ENCODE measurements around the gene CDC42EP3. TPM values are rescaled to one million over a fixed set of nuclear protein-coding genes. Genes with fewer than 3 reads are reported as not detected.

CDC42EP3 gene
- polyA plus RNA-seq, 3 donors from 2014 or later = 80.7 to 170 (median 81.3) TPM

DNA sequence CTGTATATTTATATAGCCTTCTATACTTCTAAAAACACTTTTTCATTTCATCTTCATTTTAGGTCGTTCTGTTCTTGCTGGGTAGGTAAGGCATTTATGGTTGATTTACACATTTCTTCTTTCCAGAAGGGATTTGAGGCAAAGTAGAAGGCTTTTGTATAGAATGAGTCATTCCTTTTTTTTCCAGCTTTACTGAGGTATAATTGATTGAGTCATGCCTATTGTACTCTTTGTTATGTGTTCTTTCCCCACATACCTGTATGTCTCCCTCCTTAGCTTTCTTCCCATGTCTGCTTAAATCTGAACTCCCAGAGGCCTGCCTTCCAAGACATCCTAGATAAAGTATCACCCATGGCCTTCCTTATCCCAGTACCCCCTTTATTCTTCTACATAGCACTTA is 4.8 kb upstream of the CDC42EP3 start:
- Mint-ChIP-seq H3K4me3 (no peak overlapping the region), H3K27me3 (ENCODE audit: low read depth in 3 of 3) (peaks cover 3 to 7% (median 5%) of the 10 kb centered on the region in 3 donors), H3K27ac (no peak overlapping the region), H3K36me3 (peaks cover 0 to 4% (median 2%) of the 10 kb centered on the region in 3 donors), H3K9me3 (no peaks in the 10 kb centered on the region), H3K4me1 (peaks cover 4 to 25% of the 10 kb centered on the region in 2 donors)
- no peak for DNase-seq

DNA sequence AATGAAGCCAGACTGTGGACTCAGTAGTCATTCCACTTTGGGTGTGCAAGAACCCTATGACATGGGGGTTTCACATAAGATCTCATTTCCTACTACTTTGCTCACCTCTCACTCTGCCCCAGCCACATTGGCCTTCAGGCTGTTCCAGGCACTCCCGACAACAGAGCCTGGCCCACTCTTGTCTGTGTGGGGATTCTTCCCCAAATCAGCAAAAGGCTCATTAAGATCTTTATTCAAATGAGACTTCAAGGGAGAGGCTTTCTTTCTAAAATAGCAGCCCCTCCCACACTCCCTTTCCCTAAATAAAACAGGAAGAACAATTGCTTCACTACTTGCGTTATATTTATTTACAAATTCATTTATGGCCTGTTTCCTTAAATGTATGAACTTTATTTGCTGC is 3.5 kb upstream of the CDC42EP3 start:
- H3K4me1 Mint-ChIP-seq = peaks cover 13 to 32% of the 10 kb centered on the region in 2 donors
- no peaks in the 10 kb centered on the region for H3K9me3 Mint-ChIP-seq
- H3K27me3 Mint-ChIP-seq (ENCODE audit: low read depth in 3 of 3) = peaks cover 9 to 16% (median 13%) of the 10 kb centered on the region in 3 donors
- DNase-seq = no peak
- no peaks in the 10 kb centered on the region for H3K36me3 Mint-ChIP-seq
- no peak overlapping the region for H3K4me3 Mint-ChIP-seq
- peak overlapping the region in 5 of 6 donors; percentile 51 to 79 (median 71) for H3K27ac Mint-ChIP-seq

DNA sequence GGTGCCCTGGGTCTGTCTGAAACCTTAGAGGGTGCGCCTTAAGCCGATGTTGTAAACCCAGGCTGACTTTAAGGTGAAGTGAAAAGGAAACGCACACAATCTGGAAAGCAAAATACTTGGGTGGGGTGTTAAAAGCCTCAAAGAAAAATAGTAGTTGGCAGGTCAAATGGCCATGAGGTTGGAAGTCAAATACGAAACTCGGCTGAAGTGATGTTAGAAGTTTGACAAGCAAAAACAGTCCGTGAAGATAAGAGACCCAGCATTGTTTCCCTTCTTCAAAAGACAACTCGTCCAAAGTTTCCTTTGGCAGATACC is 1.4 kb upstream of the CDC42EP3 start:
- H3K27me3 Mint-ChIP-seq (ENCODE audit: low read depth in 3 of 3) = peaks cover 9 to 16% (median 13%) of the 10 kb centered on the region in 3 donors
- H3K4me3 Mint-ChIP-seq = peak overlapping the region; percentile 83 to 92 (median 90)
- H3K4me1 Mint-ChIP-seq = peaks cover 35 to 54% of the 10 kb centered on the region in 2 donors
- H3K9me3 Mint-ChIP-seq = no peaks in the 10 kb centered on the region
- H3K27ac Mint-ChIP-seq = peak overlapping the region; percentile 86 to 95 (median 92)
- no peaks in the 10 kb centered on the region for H3K36me3 Mint-ChIP-seq
- no peak for DNase-seq

DNA sequence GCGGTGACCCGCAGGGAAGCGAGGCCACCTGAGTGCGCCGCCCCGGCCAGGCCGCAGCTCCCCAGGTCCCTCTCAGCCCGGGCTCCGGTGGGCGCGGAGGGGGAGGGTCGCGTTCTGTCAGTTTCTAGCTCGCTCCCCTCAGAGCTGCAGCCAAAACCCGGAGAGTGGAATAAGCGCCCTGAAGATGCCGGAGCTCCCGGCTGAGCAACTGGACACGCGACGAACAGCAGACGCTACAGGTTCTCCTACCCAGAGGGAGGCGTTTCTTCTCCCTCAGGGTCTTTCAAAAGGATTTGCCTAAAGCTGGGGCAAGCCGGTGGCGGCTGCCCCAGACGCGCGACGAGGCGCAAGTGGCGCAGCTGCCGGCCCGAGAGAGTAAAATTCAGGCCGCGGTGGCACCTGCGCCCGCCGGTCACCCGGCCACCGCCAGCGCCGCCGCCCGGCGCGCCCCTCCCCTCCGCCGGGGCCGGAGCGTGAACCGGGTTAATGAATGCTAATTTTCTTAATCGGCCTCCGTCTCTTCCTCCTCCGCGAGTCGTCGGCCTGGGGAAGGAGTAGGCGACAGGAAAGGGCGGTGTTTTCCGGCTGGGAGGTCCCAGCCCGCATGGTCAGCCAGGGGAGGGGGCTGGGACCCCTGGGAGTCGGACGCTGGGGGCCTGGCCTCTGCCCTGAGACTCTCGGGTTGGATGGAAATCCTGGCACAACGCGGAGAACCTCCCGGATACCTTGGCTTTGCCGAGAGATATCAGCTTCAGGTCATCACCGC is 845 bp upstream of the CDC42EP3 start:
- Mint-ChIP-seq H3K27me3 (ENCODE audit: low read depth in 3 of 3) (peaks cover 9 to 16% (median 13%) of the 10 kb centered on the region in 3 donors), H3K27ac (peak overlapping the region; percentile 88 to 95 (median 92)), H3K4me1 (peaks cover 39 to 59% of the 10 kb centered on the region in 2 donors), H3K36me3 (no peaks in the 10 kb centered on the region), H3K9me3 (no peaks in the 10 kb centered on the region), H3K4me3 (peak overlapping the region; percentile 87 to 92 (median 90))
- peak; percentile 73 to 76 (median 75) for DNase-seq

DNA sequence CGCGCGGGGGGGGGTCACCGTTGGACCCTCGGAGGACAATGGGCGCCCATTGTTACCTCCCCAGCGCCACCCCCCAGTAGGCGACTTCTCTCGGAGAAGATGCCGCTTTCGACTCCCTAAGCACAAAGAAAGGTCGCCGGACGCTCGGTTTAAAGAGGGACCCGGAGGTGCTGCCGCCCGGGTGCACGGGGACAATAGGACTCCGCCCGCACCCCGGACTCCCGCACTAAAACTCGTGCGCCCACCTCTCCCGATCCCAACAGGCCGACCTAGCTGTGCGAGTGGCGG is 318 bp upstream of the CDC42EP3 start:
- peak overlapping the region; percentile 76 to 94 (median 88) for H3K27ac Mint-ChIP-seq
- H3K9me3 Mint-ChIP-seq = no peaks in the 10 kb centered on the region
- peaks cover 9 to 16% (median 13%) of the 10 kb centered on the region in 3 donors for H3K27me3 Mint-ChIP-seq (ENCODE audit: low read depth in 3 of 3)
- peaks cover 44 to 64% of the 10 kb centered on the region in 2 donors for H3K4me1 Mint-ChIP-seq
- DNase-seq = no peak
- peak overlapping the region; percentile 87 to 92 (median 90) for H3K4me3 Mint-ChIP-seq
- H3K36me3 Mint-ChIP-seq = peaks cover 0 to 2% (median 0%) of the 10 kb centered on the region in 3 donors

DNA sequence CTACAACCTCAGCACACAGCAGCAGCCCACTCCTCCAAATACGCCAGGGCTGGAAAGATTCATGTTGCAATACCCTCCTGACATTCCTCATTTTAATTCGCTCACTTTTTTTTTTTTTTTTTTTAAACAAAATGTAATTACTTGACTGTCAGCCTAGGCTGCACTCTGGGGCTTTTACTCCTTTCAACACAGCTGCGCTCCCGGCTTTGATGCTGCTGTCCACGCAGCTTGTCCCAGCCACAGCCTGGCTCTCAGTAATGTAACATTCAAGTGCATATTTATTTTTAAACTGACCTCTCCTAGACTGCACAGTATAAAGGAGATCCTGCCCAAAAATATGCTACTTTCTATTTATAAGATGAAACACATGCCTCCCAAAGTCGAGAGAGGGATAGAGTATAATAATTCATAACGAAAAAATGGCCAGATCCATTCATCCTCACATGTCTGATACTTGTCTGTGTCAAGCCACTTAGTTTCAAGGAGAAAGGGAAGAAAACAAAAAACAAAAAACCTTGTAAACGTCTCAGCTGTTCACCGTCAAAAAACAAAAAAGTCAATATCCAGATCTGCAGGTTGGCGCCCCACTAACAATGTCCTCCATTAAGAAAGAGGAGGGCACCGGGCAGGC is 949 bp downstream of the CDC42EP3 start:
- no peaks in the 10 kb centered on the region for H3K9me3 Mint-ChIP-seq
- H3K4me1 Mint-ChIP-seq = peaks cover 56 to 77% of the 10 kb centered on the region in 2 donors
- no peak for DNase-seq
- peaks cover 10 to 16% (median 13%) of the 10 kb centered on the region in 3 donors for H3K27me3 Mint-ChIP-seq (ENCODE audit: low read depth in 3 of 3)
- peak overlapping the region; percentile 73 to 93 (median 90) for H3K27ac Mint-ChIP-seq
- H3K4me3 Mint-ChIP-seq = peak overlapping the region; percentile 87 to 95 (median 94)
- H3K36me3 Mint-ChIP-seq = peaks cover 0 to 9% (median 5%) of the 10 kb centered on the region in 3 donors

DNA sequence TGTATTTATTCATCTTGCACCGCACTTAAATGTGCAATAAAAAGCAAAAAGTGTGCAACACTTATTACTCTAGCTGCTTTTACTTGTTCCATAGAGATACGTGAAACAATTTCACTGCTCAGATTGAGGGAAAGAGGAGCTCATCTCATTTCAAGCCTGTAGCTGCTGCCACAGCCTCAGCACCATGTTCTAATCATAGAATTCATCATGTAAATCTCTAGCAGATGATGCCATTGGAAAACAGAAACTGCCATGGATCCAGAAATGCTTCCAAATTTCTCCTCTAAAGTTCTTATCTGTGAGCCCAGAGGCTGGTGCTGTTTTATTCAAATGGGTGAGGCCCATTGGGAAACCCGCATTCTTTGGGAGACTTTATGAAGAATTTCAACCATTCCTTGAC is 2.0 kb downstream of the CDC42EP3 start:
- Mint-ChIP-seq H3K27ac (peak overlapping the region; percentile 73 to 93 (median 90)), H3K9me3 (no peaks in the 10 kb centered on the region), H3K36me3 (peaks cover 0 to 12% (median 6%) of the 10 kb centered on the region in 3 donors), H3K4me3 (peak overlapping the region; percentile 87 to 95 (median 94)), H3K27me3 (ENCODE audit: low read depth in 3 of 3) (peaks cover 10 to 14% (median 13%) of the 10 kb centered on the region in 3 donors), H3K4me1 (peaks cover 66 to 86% of the 10 kb centered on the region in 2 donors)
- DNase-seq = no peak

DNA sequence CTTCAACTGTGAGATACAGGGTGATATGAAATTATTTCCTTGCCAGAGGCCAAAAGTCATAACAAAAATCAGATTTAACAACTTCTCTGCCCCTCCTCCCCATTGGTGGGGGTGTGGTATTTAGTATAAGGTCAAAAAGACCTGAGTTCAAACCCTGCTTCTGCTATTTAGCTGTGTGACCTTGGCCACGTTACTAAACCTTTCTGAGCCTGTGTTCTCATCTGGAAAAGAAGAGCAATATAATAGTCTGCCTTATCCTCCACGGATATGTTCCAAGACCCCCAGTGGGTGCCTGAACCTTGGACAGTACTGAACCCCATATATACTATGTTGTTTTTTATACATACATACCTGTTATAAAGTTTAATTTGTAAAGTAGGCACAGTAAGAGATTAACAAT is 3.7 kb downstream of the CDC42EP3 start:
- Mint-ChIP-seq H3K4me3 (peak overlapping the region; percentile 12 to 94 (median 26)), H3K27me3 (ENCODE audit: low read depth in 3 of 3) (peaks cover 10 to 14% (median 12%) of the 10 kb centered on the region in 3 donors), H3K36me3 (peaks cover 0 to 12% (median 6%) of the 10 kb centered on the region in 3 donors), H3K4me1 (peaks cover 79 to 84% of the 10 kb centered on the region in 2 donors), H3K9me3 (no peaks in the 10 kb centered on the region), H3K27ac (peak overlapping the region; percentile 56 to 88 (median 79))
- DNase-seq = no peak

DNA sequence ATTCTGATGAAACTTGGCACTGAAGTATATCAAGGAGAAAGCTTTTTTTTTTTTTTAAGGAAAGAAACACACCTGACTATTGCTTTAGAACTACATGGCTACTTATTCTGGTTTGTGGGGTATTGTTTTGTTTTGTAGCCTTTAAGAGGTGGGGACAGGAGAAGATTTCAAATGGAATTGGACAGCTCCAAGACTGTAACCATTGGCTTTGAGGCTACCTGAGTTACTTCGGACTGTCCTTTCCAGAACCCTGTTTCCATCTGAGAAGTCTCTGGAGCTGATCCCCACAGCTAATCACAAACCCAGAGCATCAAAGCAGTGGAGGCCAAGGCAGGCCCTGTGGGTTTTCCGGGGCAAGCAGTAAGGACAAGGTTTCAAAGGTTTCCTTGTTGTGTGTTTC is 4.7 kb downstream of the CDC42EP3 start:
- peaks cover 0 to 18% (median 6%) of the 10 kb centered on the region in 3 donors for H3K36me3 Mint-ChIP-seq
- DNase-seq = no peak
- H3K9me3 Mint-ChIP-seq = no peaks in the 10 kb centered on the region
- peak overlapping the region; percentile 4 to 77 (median 44) for H3K4me3 Mint-ChIP-seq
- H3K27me3 Mint-ChIP-seq (ENCODE audit: low read depth in 3 of 3) = peaks cover 7 to 10% (median 9%) of the 10 kb centered on the region in 3 donors
- peaks cover 87 to 92% of the 10 kb centered on the region in 2 donors for H3K4me1 Mint-ChIP-seq
- H3K27ac Mint-ChIP-seq = peak overlapping the region; percentile 33 to 90 (median 82)

DNA sequence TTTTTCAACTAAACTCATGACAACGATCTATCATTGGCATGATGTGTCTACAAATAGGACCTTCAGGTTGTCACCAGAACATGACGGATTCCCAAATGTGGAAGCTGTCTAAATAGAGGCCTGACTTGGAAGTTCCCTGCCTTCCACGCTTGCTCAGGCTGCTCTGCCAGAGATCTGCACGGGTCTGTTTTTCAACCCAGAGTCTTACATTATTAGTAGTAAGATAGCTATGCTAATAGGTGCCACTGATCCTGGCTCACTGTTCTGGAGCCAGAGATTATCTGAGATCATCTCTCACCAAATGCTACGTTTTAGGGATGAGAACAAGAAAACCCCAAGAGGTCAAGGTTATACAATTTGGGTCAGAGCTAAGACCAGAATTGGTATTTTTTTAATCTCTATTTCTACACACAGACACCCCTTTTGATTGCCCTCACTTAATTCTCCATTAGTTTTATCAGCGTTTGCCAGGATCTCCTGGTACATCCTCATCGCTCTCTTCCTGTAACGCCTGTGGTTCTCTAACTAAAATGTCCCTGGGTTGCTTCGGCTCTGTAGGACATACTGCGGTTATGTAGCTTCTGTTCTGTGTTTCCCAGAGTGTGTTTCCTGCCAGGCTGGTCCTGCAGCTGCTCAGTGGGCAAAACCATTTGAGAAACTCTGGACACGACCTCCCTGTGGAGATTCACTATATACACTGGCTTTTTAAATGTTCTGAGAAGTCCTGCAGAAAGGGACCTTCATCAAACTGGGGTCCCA is 5.7 kb downstream of the CDC42EP3 start:
- Mint-ChIP-seq H3K4me1 (peaks cover 96 to 99% of the 10 kb centered on the region in 2 donors), H3K4me3 (peak overlapping the region; percentile 55 to 77 (median 65)), H3K9me3 (no peaks in the 10 kb centered on the region), H3K27ac (peak overlapping the region; percentile 78 to 92 (median 83)), H3K27me3 (ENCODE audit: low read depth in 3 of 3) (peaks cover 3 to 6% (median 4%) of the 10 kb centered on the region in 3 donors), H3K36me3 (peaks cover 0 to 23% (median 6%) of the 10 kb centered on the region in 3 donors)
- DNase-seq = no peak

DNA sequence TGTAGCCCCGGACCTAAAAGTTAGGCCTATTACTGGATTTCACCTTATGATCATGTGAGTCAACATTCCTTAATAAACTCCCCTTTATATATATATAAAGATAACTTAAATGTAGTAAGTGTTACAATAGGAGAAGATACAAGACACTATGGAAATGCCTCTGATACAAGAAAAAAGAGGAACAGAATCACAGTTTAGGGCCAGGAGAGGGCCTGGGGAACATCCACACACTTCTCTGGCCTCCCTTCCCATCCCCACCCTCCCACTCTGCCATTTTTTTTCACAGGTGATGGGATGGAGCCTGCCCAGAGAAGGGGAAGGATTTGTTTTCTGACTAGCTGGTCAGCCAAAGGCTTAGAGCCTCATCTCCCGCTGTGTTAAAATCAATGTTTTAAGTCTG is 6.4 kb downstream of the CDC42EP3 start:
- Mint-ChIP-seq H3K27me3 (ENCODE audit: low read depth in 3 of 3) (peaks cover 0 to 2% (median 1%) of the 10 kb centered on the region in 3 donors), H3K36me3 (peaks cover 0 to 25% (median 6%) of the 10 kb centered on the region in 3 donors), H3K4me1 (peaks cover 96 to 99% of the 10 kb centered on the region in 2 donors), H3K4me3 (peak overlapping the region in 3 of 5 donors; percentile 63 to 66 (median 65)), H3K9me3 (no peaks in the 10 kb centered on the region), H3K27ac (peak overlapping the region; percentile 51 to 92 (median 82))
- no peak for DNase-seq

DNA sequence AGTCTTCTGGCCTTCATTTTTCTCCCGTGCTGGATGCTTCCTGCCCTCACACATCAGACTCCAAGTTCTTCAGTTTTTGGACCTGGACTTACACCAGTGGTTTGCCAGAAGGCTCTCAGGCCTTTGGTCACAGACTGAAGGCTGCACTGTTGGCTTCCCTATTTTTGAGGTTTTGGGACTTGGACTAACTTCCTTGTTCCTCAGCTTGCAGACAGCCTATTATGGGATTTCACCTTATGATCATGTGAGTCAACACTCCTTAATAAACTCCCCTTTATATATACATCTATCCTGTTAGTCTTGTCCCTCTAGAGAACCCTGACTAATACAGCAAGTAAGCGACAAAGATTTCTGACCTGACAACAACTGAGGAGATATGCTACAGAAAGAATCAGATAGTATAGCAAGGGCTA is 7.2 kb downstream of the CDC42EP3 start:
- Mint-ChIP-seq H3K4me1 (peaks cover 96 to 99% of the 10 kb centered on the region in 2 donors), H3K4me3 (peak overlapping the region; percentile 1 to 46 (median 13)), H3K27me3 (ENCODE audit: low read depth in 3 of 3) (peaks cover 0 to 2% (median 1%) of the 10 kb centered on the region in 3 donors), H3K36me3 (peaks cover 0 to 32% (median 6%) of the 10 kb centered on the region in 3 donors), H3K9me3 (no peaks in the 10 kb centered on the region), H3K27ac (peak overlapping the region; percentile 12 to 74 (median 52))
- no peak for DNase-seq

DNA sequence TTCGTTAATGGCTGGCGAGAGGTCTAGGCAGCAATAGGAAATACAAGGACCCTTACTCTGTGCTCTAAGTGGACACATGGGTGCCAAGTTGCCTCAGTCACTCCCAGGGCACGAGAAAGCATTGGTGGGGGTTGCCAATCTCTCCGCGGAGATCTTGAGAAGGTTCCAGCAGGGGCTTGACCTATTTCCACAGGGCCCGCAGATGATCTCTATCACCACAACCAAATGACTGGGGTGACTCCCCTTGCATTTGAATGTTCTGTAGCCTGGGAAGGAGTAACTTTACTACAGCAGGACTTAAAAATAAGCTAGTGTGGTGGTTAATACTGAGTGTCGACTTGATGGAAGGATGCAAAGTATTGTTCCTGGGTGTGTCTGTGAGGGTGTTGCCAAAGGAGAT is 8.1 kb downstream of the CDC42EP3 start:
- DNase-seq = no peak
- Mint-ChIP-seq H3K4me1 (peaks cover 96 to 99% of the 10 kb centered on the region in 2 donors), H3K9me3 (no peaks in the 10 kb centered on the region), H3K27ac (peak overlapping the region; percentile 53 to 82 (median 69)), H3K4me3 (peak overlapping the region; percentile 18 to 62 (median 46)), H3K36me3 (peaks cover 0 to 32% (median 10%) of the 10 kb centered on the region in 3 donors), H3K27me3 (ENCODE audit: low read depth in 3 of 3) (peaks cover 0 to 2% (median 1%) of the 10 kb centered on the region in 3 donors)

All from immature natural killer cell (primary cell).